ENCODE data around the gene EHD4. TPM values are rescaled to one million over a fixed set of nuclear protein-coding genes. Genes with fewer than 3 reads are reported as not detected.

EHD4 gene
- total RNA-seq, 1 donor from 2014 or later = 21.1 TPM

- Histone ChIP-seq H3K27me3 (ENCODE audit: control insufficient read depth, insufficient read depth, low read length) (no peaks in the 10 kb centered on the region), H3K4me3 (ENCODE audit: low read depth, low read length) (no peak overlapping the region), H3K36me3 (ENCODE audit: control insufficient read depth, insufficient read depth, low read length) (peaks cover 10% of the 10 kb centered on the region)
- FAIRE-seq = peak; percentile 28
- DNase-seq (ENCODE audit: low read depth) = peak; percentile 98
- no peak for TF ChIP-seq CTCF (IDR thresholded peaks at IDR 0.05; ENCODE audit: insufficient read depth, low read length, severe bottlenecking)
Measured at GRCh38 chr15:41940441-41940857, 31.9 kb downstream of the EHD4 start.

DNA sequence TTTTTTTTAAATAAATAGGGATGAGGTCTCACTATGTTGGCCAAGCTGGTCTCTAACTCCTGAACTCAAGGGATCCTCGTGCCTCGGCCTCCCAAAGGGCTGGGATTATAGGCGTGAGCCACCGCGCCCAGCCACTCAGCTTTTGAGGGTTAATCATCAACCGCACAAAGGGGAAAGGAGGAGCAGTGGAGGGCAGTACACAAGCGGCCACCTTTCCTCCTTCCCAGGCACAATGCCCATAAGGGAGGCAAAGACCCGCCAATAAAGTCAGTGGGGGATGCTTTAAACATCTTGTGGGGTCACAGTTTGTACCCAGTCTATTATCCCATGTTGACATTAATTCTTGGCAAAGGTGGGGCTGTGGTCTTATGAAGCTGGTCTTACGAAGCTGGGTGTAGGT, 32.4 kb downstream of the EHD4 start:
- DNase-seq (ENCODE audit: low read depth) (no peak), FAIRE-seq (no peak)
- H3K27me3 ChIP-seq (ENCODE audit: control insufficient read depth, insufficient read depth, low read length) = no peaks in the 10 kb centered on the region
- no peak overlapping the region for H3K4me3 ChIP-seq (ENCODE audit: low read depth, low read length)
- H3K36me3 ChIP-seq (ENCODE audit: control insufficient read depth, insufficient read depth, low read length) = peaks cover 10% of the 10 kb centered on the region
- no peak for TF ChIP-seq CTCF (IDR thresholded peaks at IDR 0.05; ENCODE audit: insufficient read depth, low read length, severe bottlenecking)

- no peak for TF ChIP-seq CTCF (IDR thresholded peaks at IDR 0.05; ENCODE audit: insufficient read depth, low read length, severe bottlenecking)
- H3K4me3 ChIP-seq (ENCODE audit: low read depth, low read length) = no peak overlapping the region
- H3K27me3 ChIP-seq (ENCODE audit: control insufficient read depth, insufficient read depth, low read length) = no peaks in the 10 kb centered on the region
- no peak for FAIRE-seq
- DNase-seq (ENCODE audit: low read depth) = no peak
- peaks cover 8% of the 10 kb centered on the region for H3K36me3 ChIP-seq (ENCODE audit: control insufficient read depth, insufficient read depth, low read length)
Measured at GRCh38 chr15:41937568-41937923, 34.8 kb downstream of the EHD4 start.

- no peaks in the 10 kb centered on the region for H3K27me3 ChIP-seq (ENCODE audit: control insufficient read depth, insufficient read depth, low read length)
- no peak for TF ChIP-seq CTCF (IDR thresholded peaks at IDR 0.05; ENCODE audit: insufficient read depth, low read length, severe bottlenecking)
- H3K4me3 ChIP-seq (ENCODE audit: low read depth, low read length) = no peak overlapping the region
- FAIRE-seq (no peak), DNase-seq (ENCODE audit: low read depth) (no peak)
- peaks cover 5% of the 10 kb centered on the region for H3K36me3 ChIP-seq (ENCODE audit: control insufficient read depth, insufficient read depth, low read length)
Measured at GRCh38 chr15:41936649-41937567, 35.4 kb downstream of the EHD4 start.

DNA sequence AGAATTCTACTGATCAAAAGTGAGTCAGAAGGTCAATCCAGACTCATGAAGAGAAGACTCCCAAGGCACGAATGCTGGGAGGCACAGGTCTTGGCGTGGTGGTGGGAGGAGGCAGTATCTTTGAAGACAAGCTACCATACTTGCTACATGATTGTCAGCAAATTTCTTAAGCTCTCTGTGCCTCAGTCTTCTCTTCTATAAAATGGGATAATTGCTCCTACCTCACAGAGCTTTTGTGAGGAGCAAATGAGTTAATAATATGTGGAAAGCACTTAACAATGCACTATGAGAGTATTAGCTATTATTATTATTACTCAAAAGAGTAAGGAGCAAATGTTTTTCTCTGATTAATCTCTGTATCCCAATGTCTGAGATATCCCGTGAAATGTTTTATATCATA, 36.2 kb downstream of the EHD4 start:
- no peak for TF ChIP-seq CTCF (IDR thresholded peaks at IDR 0.05; ENCODE audit: insufficient read depth, low read length, severe bottlenecking)
- FAIRE-seq = no peak
- no peak for DNase-seq (ENCODE audit: low read depth)
- Histone ChIP-seq H3K4me3 (ENCODE audit: low read depth, low read length) (no peak overlapping the region), H3K36me3 (ENCODE audit: control insufficient read depth, insufficient read depth, low read length) (peaks cover 2% of the 10 kb centered on the region), H3K27me3 (ENCODE audit: control insufficient read depth, insufficient read depth, low read length) (no peaks in the 10 kb centered on the region)
